GM18519 (cell line): ENCODE measurements around the gene PAX6.

Experiments used
- ATAC-seq: cut with Tn5 transposase; IDR thresholded peaks from one replicate; pipeline ENCODE4 v1.9.1; 2021; ENCODE audit warnings: mild to moderate bottlenecking, moderate library complexity; ENCODE audit not compliant: unreplicated experiment, low FRiP score

PAX6 gene

GRCh38 chr11:31809857-31810778, 1.0 kb downstream of the PAX6 start:
- no peak for ATAC-seq

- no peak for ATAC-seq
These were observed 1.6 kb downstream of the PAX6 start for GRCh38 chr11:31809541-31809856.

GRCh38 chr11:31808721-31809540, 2.2 kb downstream of the PAX6 start:
- ATAC-seq = no peak

GRCh38 chr11:31807799-31808667, 3.1 kb downstream of the PAX6 start:
- no peak for ATAC-seq

GRCh38 chr11:31806928-31807798, 4.0 kb downstream of the PAX6 start:
- no peak for ATAC-seq

GRCh38 chr11:31806186-31806927, 4.8 kb downstream of the PAX6 start:
- no peak for ATAC-seq

- no peak for ATAC-seq
These were observed 5.4 kb downstream of the PAX6 start for GRCh38 chr11:31805629-31806185.

GRCh38 chr11:31805037-31805628, 6.0 kb downstream of the PAX6 start:
- ATAC-seq = no peak

GRCh38 chr11:31804312-31805036, 6.6 kb downstream of the PAX6 start:
- no peak for ATAC-seq

- ATAC-seq = no peak
These were observed 7.3 kb downstream of the PAX6 start for GRCh38 chr11:31803813-31804311.

- no peak for ATAC-seq
These were observed 7.9 kb downstream of the PAX6 start for GRCh38 chr11:31802990-31803812.

- ATAC-seq = no peak
These were observed 8.5 kb downstream of the PAX6 start for GRCh38 chr11:31802609-31802989.

- ATAC-seq = no peak
These were observed 9.0 kb downstream of the PAX6 start for GRCh38 chr11:31802000-31802551.

- ATAC-seq = no peak
These were observed 9.8 kb downstream of the PAX6 start for GRCh38 chr11:31801298-31801702.

- no peak for ATAC-seq
These were observed 10.5 kb downstream of the PAX6 start for GRCh38 chr11:31800398-31801265.
